Activated effector memory CD4-positive, alpha-beta T cell treated with anti-CD3 and anti-CD28 coated beads, Interleukin-2, amount 50 U/mL, for 16 hours (primary cell): ENCODE measurements around the gene HRK.
A peak's percentile ranks its signal among the peaks of the same experiment; 100 is the strongest.

Source experiments
- DNase-seq: peaks from one replicate; pipeline ENCODE4 v3.0.0-alpha.2; 2020

Gene HRK

DNA sequence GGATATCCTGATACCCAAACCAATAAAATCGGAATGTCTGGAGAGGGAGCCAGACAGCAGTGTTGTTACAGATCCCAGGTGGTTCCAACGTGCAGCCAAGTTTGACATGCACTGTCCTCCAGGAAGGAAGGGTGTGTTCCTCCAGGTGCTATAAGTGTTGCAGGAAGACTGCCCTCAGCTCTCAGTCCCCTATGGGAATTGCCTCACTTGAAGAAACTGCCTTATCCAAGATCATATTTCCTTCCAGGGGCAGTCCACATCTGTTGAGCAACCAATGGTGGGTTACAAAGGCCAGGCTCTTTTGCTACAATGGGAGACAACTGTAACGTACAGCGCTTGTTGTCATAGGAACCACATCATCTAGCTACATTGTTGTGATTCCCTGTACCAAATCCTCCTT is 16.2 kb upstream of the HRK start:
- DNase-seq: no peak

DNA sequence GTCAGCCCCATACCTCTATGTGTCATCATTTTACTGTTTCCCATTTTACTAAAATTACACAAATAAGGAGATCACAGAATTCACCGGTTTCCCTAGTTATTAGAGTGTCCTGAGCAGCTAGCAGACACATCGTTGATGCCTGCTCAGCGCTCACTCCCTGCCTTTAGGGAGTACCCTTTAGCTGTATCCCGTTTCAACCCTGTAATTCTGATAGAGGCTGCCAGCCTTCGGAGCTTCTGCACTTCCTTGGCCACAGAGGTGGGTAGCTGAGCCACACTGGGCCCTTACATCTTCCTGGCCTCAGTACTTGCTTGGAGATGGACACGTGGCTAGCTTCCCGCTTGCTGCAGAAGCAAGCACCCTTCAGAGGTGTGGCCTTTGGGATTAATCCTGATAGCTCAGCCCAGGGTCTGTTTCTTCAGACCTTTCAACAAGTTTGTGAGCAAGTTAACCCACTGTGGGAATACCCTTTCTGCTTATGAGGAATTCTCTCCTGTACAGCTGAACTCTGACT is 15.2 kb upstream of the HRK start:
- DNase-seq: no peak

DNA sequence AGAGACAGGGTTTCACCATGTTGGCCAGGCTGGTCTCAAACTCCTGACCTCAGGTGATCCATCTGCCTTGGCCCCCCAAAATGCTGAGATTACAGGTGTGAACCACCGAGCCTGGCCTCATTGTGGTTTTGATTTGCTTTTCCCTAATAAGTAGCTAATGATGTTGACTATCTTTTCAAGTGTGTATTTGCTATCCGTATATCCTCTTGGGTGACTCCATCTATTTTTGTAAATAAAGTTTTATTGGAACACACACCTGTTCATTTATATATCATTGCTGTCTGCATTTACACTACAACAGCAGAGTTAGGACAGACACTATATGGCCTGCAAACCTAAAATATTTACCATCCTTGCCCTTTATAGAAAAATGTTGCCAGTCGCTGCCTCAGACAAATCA is 13.7 kb upstream of the HRK start:
- DNase-seq: no peak

DNA sequence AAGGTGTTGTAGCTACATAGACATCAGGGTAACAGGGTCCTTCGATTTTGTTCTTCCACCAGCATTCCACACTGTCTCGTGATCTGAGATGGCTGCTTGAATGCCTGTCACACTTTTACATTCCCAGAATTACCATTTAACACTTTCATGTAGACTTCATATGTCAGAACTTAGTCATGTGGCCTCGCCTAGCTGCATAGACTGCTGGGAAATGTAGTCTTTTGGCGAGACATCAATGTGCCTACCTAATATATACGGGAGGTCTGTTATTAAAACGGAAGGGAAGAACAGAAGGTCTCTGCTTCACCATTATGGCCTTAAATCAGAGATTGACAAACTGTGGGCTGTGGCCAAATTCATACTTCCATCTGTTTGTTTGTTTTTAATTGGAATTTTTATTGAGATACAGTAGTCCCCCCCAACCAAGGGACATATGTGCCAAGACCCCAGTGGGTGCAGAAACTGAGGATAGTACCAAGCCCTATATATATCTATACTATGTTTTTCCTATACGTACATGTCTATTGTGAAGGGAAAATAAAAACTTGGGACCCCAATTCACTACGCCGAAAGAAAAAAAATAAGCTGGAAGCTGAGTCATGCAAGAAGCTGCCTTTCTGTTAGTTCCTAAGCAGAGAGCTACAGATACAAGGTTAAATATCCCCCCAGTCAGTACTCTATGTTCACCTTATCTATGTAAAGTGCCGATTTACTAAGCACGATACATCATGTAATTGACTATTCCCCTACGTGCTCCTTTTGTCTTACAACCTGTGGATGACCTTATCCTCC is 11.3 kb upstream of the HRK start:
- no peak for DNase-seq

DNA sequence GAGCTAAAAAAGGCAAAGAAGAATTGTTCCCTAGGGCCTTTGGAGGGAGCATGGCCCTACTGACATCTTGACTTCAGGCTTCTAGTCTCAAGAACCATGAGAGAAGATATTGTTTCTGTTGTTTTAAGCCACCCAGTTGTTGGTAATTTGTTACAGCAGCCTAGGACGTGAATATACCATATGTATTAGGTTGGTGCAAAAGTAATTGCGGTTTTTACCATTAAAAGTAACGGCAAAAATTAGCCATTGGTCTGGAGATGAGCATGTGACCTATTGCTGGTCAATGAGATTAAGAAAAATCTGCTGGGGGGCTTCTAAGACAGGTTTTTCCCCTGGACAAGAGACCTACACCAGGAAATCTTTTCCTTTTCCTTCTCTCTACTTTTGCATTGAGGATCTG is 9.8 kb upstream of the HRK start:
- no peak for DNase-seq

DNA sequence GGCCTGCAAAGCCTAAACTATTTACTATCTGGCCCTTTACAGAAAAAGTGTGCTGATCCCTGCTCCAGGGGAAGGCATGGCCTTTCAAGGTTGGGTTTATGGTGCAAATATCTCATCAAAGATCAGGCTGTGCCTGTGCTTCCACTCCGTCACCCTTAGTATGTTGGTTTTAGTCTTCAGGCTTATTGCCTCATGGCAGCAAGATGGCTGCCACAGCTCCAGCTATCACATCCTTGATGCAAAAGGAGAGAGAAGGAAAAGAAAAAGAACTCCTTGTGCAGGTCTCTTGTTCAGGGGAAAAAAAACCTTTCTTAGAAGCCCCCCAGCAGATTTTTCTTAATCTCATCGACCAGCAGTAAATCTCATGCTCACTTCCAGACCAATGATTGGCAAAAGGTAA is 9.1 kb upstream of the HRK start:
- no peak for DNase-seq

DNA sequence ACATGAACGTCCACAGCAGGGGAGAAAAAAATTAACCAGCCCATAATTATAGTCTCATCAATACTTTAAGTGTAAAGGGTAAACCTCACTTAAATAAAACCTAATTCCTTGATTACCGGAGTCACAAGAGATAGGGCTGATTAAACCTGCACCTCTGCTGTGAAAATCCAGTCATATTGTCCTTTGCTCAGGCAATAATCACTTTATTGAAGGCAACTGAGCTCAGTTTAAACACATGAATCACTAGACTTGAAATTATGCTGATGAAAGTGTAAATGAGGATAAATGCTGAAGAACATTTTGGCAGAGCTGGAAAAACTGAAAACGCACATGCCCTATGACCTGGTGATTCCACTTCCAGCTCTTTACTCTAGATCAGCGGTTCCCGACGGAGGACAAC is 6.7 kb upstream of the HRK start:
- DNase-seq: no peak

DNA sequence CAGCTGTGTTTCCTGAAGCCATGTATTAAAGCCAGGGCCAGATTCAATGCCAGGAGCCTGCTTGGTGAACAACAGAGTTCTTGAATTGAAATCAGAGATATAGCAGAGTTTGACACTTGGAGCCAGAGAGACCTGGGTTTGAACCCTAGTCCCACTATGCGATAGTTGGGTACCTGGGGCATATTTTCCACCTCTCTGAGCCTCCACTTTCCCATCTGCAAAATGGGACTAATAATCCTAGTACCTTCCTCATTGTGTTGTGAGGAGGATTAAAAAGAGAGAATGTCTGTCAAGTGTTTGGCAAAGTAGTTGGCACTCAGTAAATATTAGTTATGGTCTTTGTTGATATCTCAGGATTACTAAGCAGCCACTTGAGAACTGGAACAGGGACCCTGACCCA is 6.0 kb upstream of the HRK start:
- DNase-seq: no peak

DNA sequence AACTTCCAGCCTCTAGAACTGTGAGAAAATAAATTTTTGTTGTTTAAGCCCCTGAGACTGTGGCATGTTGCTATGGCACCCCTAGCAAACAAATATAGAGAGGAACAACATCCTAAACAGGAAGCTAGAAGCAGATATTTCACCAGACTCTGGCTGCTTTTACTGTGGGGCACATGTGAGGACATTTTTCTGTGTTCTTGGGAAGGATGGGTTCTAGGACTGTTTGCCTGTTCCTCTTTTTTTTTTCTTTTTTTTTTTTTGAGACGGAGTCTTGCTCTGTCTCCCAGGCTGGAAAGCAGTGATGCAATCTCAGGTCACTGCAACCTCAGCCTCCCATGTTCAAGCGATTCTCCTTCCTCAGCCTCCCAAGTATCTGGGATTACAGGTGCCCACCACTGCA is 4.2 kb upstream of the HRK start:
- DNase-seq: no peak

DNA sequence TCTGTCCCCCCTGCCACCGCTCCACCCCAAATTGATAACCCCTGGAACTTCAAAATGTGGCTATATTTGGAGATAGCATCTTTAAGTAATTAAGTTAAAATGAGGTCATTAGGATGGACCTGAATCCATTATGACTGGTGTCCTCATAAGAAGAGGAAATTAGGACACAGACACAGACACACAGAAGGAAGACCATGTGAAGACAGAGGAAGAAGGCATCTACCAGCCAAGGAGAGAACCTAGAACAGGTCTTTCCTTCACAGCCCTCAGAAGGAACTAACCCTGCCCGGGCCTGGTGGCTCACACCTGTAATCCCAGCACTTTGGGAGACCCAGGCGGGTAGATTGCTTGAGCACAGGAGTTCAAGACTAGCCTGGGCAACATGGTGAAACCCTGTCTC is 3.6 kb upstream of the HRK start:
- no peak for DNase-seq

DNA sequence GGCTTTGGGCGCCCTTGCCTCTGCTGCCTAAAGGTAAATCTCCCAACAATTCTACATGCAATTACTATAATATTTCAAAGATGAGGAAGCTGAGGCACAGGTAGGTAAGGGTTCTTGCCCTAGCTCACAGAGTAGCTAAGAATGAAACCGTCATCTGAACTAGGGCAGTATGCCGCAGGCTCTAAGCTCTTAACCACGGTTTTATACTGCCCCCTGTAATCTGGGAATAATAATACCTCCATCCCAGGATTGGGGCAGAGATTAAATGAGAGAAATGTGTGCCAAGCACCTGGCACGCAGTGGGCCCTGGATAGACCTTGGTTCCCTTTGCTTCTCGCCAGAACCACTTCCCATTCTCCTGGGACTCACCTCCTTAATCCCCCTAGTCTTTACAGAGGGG is 1.5 kb upstream of the HRK start:
- no peak for DNase-seq

DNA sequence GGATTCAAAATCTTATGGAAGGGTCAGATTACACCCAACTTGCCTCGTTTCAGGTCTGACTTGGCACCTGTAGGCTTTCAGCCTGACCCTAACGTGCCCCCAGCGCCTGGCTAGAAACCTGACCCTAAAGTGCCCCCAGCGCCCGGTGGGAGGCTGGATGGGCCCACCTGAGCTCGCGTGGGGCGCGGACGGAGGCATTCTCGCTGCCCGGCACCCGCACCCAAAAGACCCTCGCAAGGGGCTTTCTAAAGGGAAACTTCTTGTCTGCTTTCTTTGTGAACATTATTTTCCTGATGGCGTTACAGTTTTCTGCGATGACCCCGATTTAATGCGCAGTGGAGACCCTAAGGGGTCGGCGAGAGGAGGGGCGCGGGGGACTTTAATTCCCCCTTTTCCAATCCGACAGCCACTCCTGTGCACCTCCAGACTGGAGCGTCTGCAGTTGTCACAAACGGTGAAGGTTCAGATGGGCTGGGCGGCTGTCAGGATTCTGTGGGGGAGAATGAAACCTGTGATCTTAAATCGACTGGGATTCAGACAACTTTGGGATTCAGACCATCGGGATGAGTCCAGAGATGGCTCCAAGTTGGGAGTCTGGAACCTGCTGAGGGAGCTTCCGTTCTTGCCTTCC is 751 bp upstream of the HRK start:
- no peak for DNase-seq

DNA sequence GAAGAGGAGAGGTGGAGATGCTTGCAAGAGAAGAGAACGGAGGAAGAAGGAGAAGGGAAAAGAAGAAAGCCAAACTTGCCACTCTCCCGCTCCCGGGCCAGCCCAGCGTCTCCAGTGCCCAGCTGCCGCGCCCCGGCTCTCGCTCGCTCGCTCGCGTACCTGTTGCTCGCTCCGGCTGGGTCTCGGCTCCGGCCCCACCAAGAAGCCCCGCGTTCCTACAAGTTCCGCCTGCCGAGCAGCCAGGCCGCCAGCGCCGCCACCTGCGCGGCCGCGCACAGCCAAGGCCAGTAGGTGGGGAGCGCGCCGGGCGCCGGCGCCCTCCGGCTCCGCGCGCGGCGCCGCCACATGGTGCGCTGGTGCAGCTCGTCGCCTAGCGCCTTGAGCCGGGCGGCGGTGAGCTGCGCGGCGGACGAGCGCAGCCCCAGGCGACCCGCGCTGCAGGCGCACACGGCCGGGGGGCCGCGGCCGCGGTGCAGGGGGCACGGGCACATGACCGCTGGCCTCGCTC is 370 bp downstream of the HRK start:
- peak; percentile 65 for DNase-seq

DNA sequence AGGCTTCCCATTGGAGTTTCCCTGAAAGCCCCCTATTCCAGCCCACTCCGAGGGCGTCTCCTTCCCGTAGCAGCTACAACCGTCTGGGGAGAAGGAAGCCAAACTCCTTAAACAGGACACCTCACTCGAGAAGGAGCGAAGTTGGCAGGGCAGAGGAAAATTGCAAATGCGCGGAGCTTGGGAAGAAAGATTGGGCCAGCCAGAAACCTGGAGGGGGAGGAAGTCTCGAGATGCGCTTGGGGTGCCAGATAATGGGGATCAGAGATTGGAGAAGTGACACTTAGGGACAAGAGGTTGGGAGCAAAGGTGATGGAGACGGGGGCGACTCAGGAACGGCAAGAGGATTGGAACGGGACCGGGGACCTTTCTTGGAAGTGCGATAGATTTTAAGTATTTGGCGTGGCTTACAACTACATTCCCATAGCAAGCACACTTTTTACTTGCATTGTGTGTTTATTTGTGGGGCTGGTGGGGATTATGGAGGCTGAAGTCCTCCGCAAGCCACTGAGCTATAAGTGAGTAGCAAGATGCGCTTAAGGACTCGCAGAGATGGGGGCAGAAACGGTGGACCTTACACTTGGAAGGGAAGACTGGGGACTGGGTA is 926 bp downstream of the HRK start:
- DNase-seq: no peak

DNA sequence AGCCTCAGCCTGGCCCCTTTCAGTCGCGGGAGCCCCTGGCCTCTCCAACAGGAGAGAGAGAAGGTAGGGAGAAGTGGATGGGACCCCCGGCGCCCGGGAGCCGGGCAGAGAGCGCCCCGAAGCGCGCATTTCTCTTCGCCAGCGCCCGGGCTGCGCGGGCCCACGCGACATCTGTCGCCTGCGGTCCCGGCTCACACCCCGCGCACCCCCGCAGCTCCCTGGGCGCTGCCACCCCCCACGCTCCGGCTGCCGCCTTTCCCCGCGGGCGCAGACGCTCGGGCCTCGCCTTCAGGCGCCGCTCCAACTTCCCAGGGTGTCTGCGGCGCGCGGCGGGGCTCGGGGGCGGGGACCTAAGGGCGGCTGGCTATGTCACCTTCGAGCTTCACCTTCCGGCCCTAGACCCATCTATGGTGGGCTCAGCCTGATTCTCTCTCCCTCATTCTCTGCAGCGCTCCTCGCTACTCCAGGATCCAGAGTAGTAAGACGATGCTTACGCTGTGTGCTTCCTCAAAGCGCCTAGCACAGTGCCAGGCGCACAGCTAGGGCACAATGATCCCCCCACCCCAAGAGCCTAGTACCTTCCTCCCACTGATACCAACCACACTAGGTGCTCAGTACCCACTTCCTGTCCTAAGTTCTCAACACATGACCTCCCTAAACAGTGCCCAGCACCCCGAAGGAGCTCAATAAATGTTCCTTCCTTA is 1.6 kb downstream of the HRK start:
- DNase-seq: no peak

DNA sequence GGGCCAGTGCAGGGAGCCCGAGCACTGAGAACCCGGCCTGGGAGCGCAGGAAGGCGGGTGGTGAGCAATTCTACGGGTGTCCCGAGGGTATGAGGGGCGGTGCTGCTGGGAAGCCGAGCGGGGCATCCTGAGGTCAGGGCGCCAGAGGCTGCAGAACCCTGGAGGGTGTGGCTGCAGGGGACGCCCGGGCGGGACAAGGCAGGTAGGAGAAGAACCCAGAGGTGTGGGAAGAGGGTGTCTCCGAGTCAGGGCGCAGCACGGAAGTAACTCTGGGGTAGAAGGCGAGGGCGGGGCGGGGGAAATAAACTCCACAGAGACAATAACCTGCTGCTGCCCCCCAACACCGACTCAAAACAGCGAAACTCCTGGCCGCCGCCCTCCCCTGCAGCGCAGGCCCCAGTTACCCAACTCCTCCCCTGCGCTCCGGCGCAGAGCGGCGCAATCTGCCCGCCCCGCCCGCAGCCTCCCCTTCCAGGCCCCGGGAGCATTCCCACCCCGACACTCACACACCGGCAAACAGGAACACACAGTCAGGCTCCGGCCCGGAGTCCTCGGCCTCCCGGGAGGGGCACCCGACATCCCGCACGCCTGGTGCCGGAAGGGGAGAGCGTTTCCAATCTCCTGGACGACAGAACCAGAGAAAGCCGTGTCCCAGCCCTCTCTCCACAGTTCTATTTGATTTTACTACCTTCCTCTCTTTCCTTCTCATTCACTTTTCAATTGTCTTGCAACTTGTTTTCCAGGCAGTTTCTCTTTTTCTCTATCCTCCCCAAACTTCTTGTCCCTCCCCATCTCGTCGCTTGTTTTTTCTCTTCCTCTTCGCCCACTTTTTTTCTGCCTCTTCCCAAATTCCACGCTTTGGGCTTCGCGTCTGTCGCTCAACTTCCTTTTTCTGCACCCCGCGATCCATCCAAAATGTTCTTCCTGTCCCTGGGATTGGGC is 2.4 kb downstream of the HRK start:
- DNase-seq: no peak

DNA sequence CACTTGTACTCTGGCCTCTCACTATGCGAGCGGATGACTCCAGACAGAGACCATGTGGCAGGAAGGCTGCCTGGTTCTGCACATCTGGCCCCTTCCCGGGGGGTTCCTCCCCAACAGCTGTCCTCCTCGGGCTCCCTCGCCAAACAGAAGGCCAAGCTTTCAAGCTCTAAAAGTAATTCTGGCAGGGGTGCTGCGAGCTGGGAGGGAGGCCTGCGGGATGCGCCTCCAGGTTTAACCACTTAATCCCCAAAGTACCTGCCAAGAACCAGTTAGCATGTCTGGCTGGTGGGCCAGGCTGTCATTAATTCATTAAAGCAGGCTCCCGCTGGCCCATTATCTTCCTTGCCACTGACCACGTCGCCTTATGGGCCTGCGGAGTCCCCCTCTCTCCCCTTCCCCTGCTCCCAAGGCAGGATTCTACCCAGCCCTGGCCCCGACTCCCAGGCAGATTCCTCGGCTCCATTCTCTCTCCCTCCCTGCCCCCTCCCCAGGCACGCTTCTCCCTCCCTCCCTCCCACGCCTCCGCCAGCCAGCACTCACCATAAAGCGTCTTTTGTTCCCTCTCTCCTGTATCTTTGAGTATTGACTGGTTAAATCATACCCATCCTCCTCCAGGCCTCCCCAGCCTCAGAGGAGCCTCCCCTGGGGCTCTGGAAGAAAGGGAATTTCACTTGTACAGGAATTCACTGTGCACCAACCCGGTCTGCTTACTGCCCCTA is 4.9 kb downstream of the HRK start:
- no peak for DNase-seq

DNA sequence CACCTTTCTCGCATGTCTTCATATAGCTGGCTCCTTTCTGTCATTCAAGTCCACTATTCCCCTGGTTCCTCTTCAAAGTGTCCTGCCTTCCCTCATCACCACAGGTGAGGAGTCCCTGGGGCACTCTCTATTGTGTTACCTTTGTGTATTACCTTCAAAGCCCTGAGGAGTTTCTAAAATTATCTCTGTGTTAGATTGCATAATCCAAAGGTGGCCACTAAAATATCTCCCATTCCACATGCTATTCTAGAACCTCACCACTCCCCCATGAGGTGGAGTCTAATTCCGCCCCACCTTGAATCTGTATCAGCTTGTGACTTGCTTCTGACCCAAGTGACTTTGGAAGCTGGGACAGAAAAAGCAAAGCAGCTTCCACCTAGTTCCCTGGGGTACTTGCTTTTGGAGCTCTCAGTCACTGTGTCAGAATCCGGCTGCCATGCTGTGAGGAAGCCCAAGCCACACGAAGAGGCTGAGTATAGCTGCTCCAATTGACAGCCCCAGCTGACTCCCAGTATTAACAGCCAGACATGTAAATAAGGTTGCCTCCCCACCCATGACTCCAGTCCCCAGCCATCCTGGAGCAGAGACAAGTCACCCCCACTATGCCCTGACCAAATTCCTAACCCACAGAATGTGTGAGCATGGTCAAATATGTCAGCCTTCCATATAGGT is 6.8 kb downstream of the HRK start:
- DNase-seq: no peak

DNA sequence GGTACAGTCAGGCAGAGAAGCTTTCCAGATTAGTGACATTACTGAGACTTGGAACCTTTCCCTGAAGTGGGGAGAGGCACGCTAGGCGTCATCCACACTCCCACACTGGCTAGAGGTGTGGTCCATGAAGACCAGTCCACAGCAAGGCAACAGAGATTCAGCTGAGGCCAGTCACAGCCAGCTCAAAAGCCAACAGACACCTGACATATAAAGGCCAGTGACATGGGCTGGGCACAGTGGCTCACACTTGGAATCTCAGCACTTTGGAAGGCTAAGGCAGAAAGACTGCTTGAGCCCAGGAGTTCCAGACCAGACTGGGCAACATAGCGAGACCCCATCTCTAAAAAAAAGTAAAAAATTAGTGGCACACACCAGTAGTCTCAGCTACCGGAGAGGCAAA is 10.9 kb downstream of the HRK start:
- no peak for DNase-seq

DNA sequence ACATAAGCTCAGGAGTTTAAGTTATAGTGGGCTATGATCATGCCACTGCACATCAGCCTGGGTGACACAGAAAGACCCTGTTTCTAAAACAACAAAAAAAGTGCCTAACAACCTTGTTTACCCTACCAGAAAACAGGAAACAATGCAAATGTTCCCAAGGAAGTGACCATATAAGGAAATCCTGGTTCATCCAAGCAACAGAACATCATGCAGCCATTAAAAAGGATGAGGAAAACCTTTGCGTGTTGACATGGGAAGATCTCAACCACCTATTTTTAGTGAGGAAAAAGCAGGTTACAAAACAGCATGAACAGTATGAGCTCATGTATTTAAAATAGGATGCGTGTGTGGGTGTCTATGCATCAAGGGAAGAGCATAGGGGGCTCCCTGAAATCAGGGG is 13.7 kb downstream of the HRK start:
- DNase-seq: no peak
